Ascending aorta (tissue), 2 donors: ENCODE results near the gene SLF1. TPM values are rescaled to one million over a fixed set of nuclear protein-coding genes. Genes with fewer than 3 reads are reported as not detected.
"Not testable (repeated sequence)": the region's sequence is repeated elsewhere in the genome, so short reads cannot be mapped to it uniquely, and the experiment has no call there.

ENCODE experiments used
- DNase-seq, 2 donors: peaks; one replicate each; pipeline ENCODE4 v3.0.0-alpha.2; 2019; ENCODE audit warnings: low spot score in 2 of 2
- H3K27ac ChIP-seq, 2 donors: fragments of 200-600 bp; sonication (generic); one replicate each; pipeline ENCODE4 v1.5.1; 2016 to 2017; ENCODE audit warnings: mild to moderate bottlenecking in 1 of 2
- H3K27me3 ChIP-seq: fragments of 200-600 bp; sonication (generic); one replicate; pipeline ENCODE4 v1.5.1; 2017
- H3K36me3 ChIP-seq, 2 donors: fragments of 200-600 bp; sonication (generic); one replicate each; pipeline ENCODE4 v1.5.1; 2016
- H3K4me1 ChIP-seq, 2 donors: fragments of 200-600 bp; sonication (generic); one replicate each; pipeline ENCODE4 v1.5.1; 2016 to 2017; ENCODE audit warnings: mild to moderate bottlenecking in 1 of 2
- H3K4me3 ChIP-seq, 2 donors: fragments of 200-600 bp; sonication (generic); one replicate each; pipeline ENCODE4 v1.5.1; 2016 to 2017; ENCODE audit warnings: mild to moderate bottlenecking in 1 of 2
- H3K9me3 ChIP-seq, 2 donors: fragments of 200-600 bp; sonication (generic); one replicate each; pipeline ENCODE4 v1.5.1; 2016
- CTCF ChIP-seq, 3 experiments: fragments of 200-600 bp in 2 of 3; fragments of 450-650 bp in 1 of 3; sonication (generic) in 2 of 3; IDR thresholded peaks; one replicate each; pipeline ENCODE4 v1.5.1; 2016 to 2019; ENCODE audit warnings: antibody characterized with exemption in 3 of 3, mild to moderate bottlenecking in 1 of 3, moderate library complexity in 1 of 3
- intact Hi-C: fragments of 100-400 bp; cut with DNase I; formaldehyde crosslinking; loops from one replicate; pipeline ENCODE4 v1.15.1; 2023
- total RNA-seq: library from RNA; depleted of rRNA; stranded (reverse); fragments of >200 nt; gene quantifications from one replicate; pipeline ENCODE4 v1.1.0, GENCODE V29; 2016

The SLF1 gene
- 0.11 TPM for total RNA-seq

- Histone ChIP-seq H3K4me3 (peak within 1 kb of the TSS; percentile 82 to 98), H3K9me3 (no peaks in the 10 kb centered on the region), H3K27me3 (no peaks in the 10 kb centered on the region), H3K27ac (peak within 1 kb of the TSS; percentile 31 to 44), H3K4me1 (peaks cover 0 to 12% of the 10 kb centered on the region in 2 donors), H3K36me3 (no peaks in the 10 kb centered on the region)
- TF ChIP-seq CTCF (IDR thresholded peaks at IDR 0.05), result no peak
- intact Hi-C loops, result no loop called here
- DNase-seq, result peak; percentile 59 to 90
Observed at GRCh38 chr5:94618493-94619328, at the start of gene SLF1, which contains the start of gene KIAA0825. Gene SLF1, plus strand, starts transcription at chr5:94618669. Its CDS starts 10,142 bp downstream, at chr5:94628811. Gene KIAA0825, minus strand, starts transcription at chr5:94618604. Its CDS starts 81,478 bp downstream, at chr5:94537126.

DNA sequence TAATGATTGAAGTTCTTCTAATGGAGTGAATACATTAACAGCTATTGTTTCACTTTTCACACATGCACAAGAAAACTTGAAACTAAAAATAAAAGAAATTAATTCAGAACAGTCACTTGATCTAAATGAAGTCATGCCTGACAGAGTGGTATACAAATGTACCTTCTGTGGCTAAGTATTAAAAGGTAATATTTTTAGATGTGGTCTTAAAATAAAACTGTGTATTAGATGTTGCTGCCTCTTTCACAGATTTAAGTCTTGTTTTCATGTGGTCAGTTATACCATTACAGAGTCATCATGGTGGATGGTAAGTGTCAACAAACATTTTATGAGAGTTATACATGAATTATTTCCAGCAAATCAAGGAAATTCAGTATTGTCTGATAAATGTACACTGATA is 47.1 kb upstream of the SLF1 start:
- no peaks in the 10 kb centered on the region for H3K4me1 ChIP-seq
- no peaks in the 10 kb centered on the region for H3K9me3 ChIP-seq
- no peak for TF ChIP-seq CTCF (IDR thresholded peaks at IDR 0.05)
- no peaks in the 10 kb centered on the region for H3K27me3 ChIP-seq
- intact Hi-C loops, result no loop called here
- no peak overlapping the region for H3K27ac ChIP-seq
- no peaks in the 10 kb centered on the region for H3K36me3 ChIP-seq
- no peak overlapping the region for H3K4me3 ChIP-seq
- no peak for DNase-seq

DNA sequence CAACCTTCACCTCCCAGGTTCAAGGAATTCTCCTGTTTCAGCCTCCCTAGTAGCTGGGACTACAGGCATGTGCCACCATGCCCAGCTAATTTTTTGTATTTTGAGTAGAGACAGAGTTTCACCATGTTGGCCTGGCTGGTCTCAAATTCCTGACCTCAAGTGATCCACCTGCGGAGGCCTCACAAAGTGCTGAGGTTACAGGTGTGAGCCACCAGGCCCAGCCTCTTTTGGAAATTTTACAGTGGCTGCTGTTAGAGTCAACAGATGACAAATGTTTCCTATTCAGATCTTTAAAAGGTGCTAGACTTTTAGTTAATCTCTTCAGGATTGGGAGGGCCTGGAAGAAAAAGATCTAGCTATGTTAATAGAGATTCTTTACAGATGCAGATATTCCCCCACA is 45.1 kb upstream of the SLF1 start:
- intact Hi-C loops, H3K36me3 ChIP-seq: not testable (repeated sequence)

GRCh38 chr5:94575196-94575595 is 43.3 kb upstream of the SLF1 start:
- intact Hi-C loops, result no loop called here
- Histone ChIP-seq H3K27me3 (no peaks in the 10 kb centered on the region), H3K27ac (no peak overlapping the region), H3K4me1 (no peaks in the 10 kb centered on the region), H3K9me3 (no peaks in the 10 kb centered on the region), H3K4me3 (no peak overlapping the region), H3K36me3 (no peaks in the 10 kb centered on the region)
- no peak for TF ChIP-seq CTCF (IDR thresholded peaks at IDR 0.05)
- no peak for DNase-seq

More for the DNA sequence above, 45.1 kb upstream of the SLF1 start:
- H3K27ac ChIP-seq, H3K9me3 ChIP-seq, H3K4me1 ChIP-seq, H3K27me3 ChIP-seq, DNase-seq, H3K4me3 ChIP-seq: not testable (repeated sequence)

GRCh38 chr5:94577466-94578245 is 40.8 kb upstream of the SLF1 start:
- no peak for TF ChIP-seq CTCF (IDR thresholded peaks at IDR 0.05)
- H3K4me3 ChIP-seq, result no peak overlapping the region
- no peaks in the 10 kb centered on the region for H3K4me1 ChIP-seq
- H3K27ac ChIP-seq, result no peak overlapping the region
- H3K36me3 ChIP-seq, result no peaks in the 10 kb centered on the region
- no peaks in the 10 kb centered on the region for H3K9me3 ChIP-seq
- intact Hi-C loops, result no loop called here
- no peaks in the 10 kb centered on the region for H3K27me3 ChIP-seq
- DNase-seq, result no peak
